Left kidney (tissue), 8 donors: ENCODE data around the gene NKX2-8. TPM values are rescaled to one million over a fixed set of nuclear protein-coding genes. Genes with fewer than 3 reads are reported as not detected.

Experiments used
- DNase-seq: peaks from one replicate; pipeline ENCODE4 v3.0.0-alpha.2; 2013
- long read RNA-seq, 8 donors: transcript quantifications; one replicate each; lab custom pipeline, GENCODE V29; 2026
- polyA plus RNA-seq: library from polyadenylated mRNA; unstranded; fragments of 120-200 nt; gene quantifications from one replicate; pipeline ENCODE4 v1.2.1, GENCODE V29; 2013; ENCODE audit not compliant: insufficient read length

The NKX2-8 gene
- not detected for polyA plus RNA-seq
- long read RNA-seq, donor 1, result 0 reads
- long read RNA-seq, donor 2, result 0 reads
- long read RNA-seq, donor 3, result 0 reads
- long read RNA-seq, donor 4, result 0 reads
- long read RNA-seq, donor 5, result 0 reads
- long read RNA-seq, donor 6, result 0 reads
- long read RNA-seq, donor 7, result 0 reads
- long read RNA-seq, donor 8, result 0 reads

- no peak for DNase-seq
These were observed at the start of gene NKX2-8 for GRCh38 chr14:36582011-36582873. Gene NKX2-8, minus strand, starts transcription at chr14:36582614. Its CDS starts 225 bp downstream, at chr14:36582389.

- DNase-seq, result no peak
These were observed 45.6 kb upstream of the NKX2-8 start for GRCh38 chr14:36627981-36628380.

GRCh38 chr14:36626151-36626550 is 43.7 kb upstream of the NKX2-8 start:
- DNase-seq, result no peak

GRCh38 chr14:36625436-36625835 is 43.0 kb upstream of the NKX2-8 start:
- DNase-seq, result no peak

GRCh38 chr14:36625014-36625413 is 42.6 kb upstream of the NKX2-8 start:
- no peak for DNase-seq

GRCh38 chr14:36619853-36620252 is 37.4 kb upstream of the NKX2-8 start:
- DNase-seq, result no peak

DNA sequence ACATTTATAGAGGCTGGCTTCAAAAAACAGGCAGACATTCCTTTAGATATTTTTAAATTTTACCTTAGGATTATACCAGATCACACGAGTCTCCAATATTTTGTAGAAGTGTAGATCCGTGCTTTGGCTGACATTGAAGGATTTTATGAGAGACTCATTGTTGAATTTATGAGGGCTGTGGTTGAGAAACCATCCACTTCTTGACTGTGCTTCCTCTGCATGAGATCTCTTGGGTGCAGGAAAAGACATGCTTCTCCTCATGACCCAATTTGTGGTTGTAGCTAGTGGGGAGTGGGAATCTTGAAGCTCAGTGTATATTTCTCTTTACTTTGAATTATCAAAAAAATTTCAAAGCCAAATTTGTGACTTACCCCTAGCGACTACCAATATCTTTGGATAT is 36.7 kb upstream of the NKX2-8 start:
- no peak for DNase-seq

DNA sequence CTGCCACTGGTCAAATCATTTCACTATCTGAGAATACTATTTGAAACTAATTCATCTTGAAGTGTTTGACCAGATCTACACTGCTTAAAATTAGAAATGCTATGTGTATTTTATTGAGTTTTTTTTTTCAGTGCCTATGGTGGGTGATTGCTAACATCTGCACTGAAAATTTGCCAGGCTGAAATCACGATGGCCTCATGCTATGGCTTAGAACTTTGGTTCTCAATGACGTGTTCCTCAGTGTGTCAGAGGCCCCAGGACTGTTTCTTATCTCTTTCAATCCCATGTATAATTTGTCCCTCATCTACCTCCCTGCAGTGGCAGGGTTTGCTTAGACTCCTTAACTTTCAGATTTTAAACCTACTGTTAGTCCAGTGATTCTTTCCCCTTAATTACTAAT is 36.2 kb upstream of the NKX2-8 start:
- DNase-seq, result no peak

- no peak for DNase-seq
These were observed 35.4 kb upstream of the NKX2-8 start for GRCh38 chr14:36617824-36618223.

DNA sequence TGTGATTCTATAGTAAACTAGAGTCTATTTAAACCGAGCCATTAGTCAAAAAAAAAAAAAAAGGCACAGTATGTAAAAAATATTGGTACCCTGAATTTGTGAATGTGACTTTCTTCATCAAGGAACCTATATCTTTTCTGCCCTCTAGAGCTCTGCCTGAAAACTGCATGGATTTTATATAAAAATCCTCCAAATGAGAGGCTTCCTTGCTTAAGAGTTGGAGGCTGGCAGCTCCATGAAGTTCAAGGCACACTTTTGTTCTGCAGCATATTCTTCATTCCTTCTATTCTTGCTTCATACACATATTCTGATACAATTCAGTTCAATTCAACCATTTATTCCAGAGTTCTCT is 23.1 kb upstream of the NKX2-8 start:
- no peak for DNase-seq

- peak; percentile 81 for DNase-seq
These were observed 22.5 kb upstream of the NKX2-8 start for GRCh38 chr14:36604757-36605505.

DNA sequence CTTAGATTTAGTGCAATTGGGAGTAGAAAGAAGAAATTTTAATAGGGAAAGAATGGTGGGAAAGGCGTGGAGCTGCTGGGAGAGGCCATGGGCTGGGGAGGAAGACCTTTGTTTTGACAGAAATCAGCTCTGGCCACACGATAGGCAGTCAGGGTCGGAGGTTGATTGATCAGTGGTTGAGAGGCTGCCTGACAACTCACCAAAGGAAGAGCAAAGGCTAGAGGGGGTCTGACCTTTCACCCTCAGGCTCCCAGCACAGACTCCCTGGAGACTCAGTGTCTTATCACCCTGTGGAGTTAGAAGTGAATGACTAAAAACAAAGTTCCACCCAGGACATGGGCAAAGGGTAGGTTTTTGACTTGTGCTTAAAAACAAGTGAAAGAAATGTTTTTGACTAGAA is 18.0 kb upstream of the NKX2-8 start:
- DNase-seq, result no peak

- no peak for DNase-seq
These were observed 9.1 kb upstream of the NKX2-8 start for GRCh38 chr14:36591482-36591881.

DNA sequence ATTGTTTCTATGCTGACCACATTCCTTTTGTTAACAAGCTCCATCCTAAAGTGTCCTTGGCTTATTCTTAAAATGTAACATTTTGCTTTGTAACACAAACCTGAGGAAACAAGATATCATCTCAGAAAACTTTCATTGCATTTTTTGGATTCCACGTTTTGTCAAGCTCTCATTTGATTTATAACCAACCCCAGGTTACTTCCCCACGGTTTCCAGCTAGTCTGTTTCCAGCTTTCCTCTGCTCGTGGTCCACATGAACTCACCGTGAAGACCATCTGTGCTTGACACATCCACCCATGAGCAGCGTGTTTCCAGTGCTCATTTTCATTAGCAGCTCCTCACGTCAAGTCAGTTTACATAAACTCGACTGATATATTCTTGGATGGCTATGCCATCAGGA is 6.4 kb upstream of the NKX2-8 start:
- DNase-seq, result no peak

- no peak for DNase-seq
These were observed 5.7 kb upstream of the NKX2-8 start for GRCh38 chr14:36588119-36588518.

- no peak for DNase-seq
These were observed 2.7 kb upstream of the NKX2-8 start for GRCh38 chr14:36585100-36585499.

DNA sequence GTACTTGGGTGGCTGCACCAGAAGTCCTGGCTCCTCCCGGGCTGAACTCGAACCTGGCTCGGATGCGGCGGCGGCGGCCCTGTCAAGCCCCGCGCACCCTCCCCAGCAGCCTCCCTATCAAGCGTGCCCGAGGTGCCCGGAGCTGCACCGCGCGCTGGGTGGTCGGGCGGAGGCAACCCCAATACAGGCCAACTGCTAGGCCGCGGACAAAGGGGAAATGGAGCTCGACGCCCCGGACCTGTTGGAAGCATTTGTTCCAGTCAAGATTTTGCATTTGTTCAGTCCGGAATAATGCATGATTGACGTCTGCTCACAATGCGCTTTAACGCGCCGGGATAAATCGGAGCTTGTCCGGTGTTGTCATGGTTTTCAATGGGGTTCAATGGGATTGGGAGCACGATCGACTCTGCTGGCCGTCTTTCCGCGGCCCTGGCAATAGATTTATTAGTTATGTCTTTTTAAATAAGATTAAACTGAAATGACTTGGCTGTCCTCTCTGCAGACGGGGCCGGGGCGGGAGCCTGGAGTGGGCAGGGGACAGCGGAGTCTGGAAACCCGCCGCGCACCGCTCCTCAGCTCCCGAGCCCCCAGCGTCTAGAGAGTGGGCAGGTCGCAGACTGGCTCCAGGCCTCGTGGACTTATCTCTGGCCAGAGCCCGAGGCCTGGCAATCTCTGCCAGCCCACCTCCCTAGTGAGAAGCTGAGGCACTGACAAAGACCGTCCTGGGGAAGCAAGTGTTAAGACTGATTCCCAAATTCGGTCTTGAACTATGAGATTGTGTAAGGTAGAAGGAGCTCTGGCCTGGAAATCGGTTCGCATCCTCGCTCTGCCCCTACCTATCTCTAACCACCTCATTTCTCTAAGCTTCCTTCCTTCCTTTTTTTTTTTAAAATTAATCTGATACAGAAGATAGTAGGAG is 1.7 kb upstream of the NKX2-8 start:
- DNase-seq, result no peak

DNA sequence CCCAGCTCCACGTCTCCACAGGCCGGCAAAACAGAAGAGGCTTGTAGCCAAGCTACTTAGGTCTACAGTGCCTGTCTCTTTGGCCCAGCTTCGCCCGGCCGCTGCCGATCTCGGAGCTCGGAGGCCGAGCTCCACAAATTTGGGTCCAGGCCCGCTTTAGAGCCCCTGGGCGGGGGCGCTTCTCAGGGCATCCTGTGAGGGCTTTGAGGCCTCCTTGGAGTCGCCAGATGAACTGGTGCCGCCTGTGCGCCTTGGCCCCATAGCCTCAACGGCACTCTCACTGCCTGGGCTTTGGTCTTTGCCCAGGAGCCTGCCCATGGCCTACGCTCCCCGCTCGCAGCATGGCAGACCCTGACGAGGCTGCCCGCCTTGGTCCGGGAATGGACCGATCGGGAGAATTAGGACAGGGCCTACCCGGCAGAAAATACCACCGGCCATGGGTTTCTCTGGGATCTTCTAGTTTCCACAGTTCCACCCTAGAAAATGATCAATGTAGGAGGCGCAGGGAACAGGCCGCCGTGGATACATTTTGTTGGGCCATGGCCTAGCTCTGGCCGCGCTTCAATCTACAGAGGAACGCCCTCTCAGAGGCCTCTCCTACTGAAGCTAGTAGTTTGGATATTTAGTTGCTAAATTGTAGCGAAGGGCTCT is 953 bp upstream of the NKX2-8 start:
- DNase-seq, result no peak

GRCh38 chr14:36582874-36583241 is 444 bp upstream of the NKX2-8 start:
- no peak for DNase-seq

- DNase-seq, result peak; percentile 41
These were observed 1.3 kb downstream of the NKX2-8 start for GRCh38 chr14:36580856-36581831.
